OCI-M1 (cell line): ENCODE measurements around the gene ZNF664.

ENCODE experiments used
- DNase-seq: peaks from one replicate; lab custom pipeline; 2025; lab: John Stamatoyannopoulos, UW

The ZNF664 gene

GRCh38 chr12:123958876-123959275 is 14.1 kb upstream of the ZNF664 start:
- no peak for DNase-seq

GRCh38 chr12:123960029-123960735 is 12.8 kb upstream of the ZNF664 start:
- DNase-seq: no peak

DNA sequence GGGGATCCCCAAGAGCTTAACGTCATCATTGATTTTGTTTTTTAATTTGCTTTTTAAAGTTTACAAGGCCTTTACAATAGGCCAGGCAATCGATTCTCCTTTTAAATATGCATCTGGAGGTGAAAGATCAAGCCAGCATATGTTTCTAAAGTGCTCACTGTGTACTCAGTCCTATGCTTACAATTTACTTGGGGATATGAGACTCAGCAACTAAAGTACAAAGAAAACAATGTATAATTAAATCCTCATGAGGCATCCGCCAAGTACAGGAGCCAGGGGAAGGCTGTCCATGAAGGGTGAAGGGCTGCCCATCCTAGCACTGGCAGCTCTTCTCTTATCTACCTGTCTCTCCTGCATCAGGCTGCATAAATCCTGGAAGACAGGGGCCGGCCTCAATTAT is 12.2 kb upstream of the ZNF664 start:
- DNase-seq: no peak

DNA sequence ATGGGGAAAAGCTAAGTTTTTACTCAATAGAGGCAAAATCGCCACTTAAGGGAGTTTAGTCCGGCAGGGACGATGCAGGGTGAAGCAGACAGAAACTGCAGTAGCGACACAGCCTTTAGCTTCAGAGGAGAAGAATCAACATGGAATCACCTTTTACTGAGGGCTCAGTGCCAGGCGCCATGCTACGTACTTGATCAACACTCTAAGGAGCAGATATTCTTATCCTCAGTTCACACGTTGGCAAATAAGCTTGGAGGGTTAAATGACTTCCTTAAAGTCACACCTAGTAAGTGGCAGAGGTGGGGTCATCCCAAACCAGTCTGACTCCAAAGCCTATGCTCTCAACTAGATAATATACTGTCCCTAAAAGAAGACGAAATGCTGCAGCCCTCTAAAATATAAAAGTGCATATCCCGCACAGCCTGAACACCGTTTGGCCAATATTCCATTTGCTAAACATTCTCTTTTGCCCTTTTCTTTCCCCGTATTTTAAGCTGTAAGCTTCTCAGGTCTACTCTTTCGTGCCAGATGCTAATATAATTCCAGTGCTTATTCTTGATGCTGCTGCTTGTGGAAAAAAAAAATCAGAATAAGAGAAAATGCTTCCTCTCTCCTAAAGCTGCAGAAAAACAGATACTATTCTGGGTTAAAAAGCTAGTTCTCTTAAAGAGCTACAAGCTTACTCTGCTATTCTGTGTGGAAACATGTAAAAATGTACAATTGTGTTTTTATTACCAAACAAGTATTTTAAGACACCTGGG is 11.2 kb upstream of the ZNF664 start:
- no peak for DNase-seq

- DNase-seq: no peak
These were observed 10.5 kb upstream of the ZNF664 start for GRCh38 chr12:123962513-123962912.

GRCh38 chr12:123963821-123964220 is 9.2 kb upstream of the ZNF664 start:
- DNase-seq: no peak

DNA sequence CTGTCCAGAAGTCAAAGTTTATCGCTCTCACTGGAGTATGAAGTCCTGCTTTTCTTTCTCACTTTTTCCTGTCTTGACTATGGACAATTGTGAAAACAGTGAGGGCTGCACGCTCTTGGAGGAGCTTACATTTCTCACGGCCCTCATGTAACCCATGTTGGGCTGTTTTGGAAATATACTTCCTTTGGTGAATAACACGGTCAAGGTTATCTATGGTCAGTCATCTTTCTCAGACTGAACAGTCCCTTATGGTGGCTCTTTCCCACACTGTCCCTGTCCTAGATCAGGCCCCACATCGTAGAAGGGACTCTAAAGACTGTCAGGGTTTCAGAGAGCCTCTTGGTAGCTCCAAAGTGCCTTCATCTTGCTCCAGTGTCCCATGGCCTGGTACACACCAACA is 7.6 kb upstream of the ZNF664 start:
- no peak for DNase-seq

- DNase-seq: no peak
These were observed 6.4 kb upstream of the ZNF664 start for GRCh38 chr12:123966596-123966995.

GRCh38 chr12:123967121-123967586 is 5.9 kb upstream of the ZNF664 start:
- peak; percentile 71 for DNase-seq

DNA sequence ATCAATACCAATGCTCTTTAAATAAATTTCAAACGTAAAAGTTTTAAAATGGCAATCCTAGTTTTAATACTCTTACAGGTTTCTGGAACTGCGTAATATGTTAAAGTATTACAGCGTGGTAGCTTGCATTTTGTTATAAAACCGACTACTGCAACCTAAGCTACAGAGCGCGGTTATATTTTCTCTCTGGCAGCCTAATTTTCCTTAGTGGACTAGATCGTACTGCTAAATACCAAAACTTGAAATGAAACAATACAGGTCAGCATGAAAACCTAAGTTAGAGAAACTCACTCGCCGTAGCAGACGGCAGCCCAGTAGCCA is 1.6 kb upstream of the ZNF664 start:
- DNase-seq: no peak

DNA sequence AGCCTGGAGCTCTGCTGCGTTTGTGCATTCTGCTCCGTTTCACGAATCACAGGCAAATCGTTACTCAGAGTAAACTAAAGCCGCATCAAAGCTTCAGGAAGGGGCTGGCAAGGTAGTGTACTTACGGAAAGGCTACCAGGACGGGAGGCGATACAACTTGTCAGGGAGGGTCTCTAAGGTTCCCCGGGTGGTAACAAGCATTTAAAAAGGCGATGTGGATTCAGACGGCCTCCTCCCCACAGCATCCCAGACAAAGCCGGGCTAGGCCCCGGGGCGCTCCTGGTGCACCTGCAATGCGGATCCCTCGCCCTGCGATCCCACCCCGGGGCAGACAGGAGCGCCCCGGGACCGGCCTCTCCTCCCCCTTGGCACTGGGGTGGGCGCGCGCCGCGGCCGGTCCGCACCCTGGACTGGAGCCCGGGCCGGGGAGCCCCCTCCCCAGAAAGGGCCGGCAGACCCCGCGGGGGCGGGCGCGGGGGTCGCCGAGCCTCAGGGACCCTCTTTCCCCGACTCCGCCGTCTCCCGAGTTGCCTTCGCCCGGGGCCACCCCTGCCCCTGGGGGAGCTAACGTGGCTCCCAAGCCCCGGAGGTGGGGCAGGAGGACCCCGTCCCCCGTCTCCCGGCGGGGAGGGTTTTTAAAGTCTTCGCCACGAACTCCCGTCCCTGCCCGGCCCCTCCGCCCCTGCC is 1.1 kb upstream of the ZNF664 start:
- DNase-seq: peak; percentile 31

- peak; percentile 49 for DNase-seq
These were observed 732 bp downstream of the ZNF664 start for GRCh38 chr12:123973552-123974341.

- no peak for DNase-seq
These were observed 3.3 kb downstream of the ZNF664 start for GRCh38 chr12:123976227-123976826.

GRCh38 chr12:123979566-123979965 is 6.6 kb downstream of the ZNF664 start:
- DNase-seq: no peak

DNA sequence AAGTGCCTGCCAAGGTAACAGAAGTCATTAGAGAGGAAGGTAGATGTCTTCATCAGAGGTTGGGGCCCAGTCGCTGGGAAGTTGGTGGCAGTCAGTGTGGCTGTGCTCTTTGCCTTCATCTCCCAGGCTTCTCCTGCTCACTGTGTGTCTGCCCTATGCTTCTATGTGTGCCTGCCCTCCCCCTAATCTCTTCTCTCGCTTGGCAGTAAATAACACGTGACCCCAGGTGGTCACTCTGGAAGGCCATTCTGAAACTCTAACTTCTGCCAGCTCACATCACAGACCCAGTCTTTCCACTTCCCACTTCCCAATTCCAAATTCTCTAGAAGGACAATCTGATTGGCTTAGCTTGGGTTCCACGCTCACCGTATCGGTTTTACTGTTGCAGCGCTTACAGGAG is 9.3 kb downstream of the ZNF664 start:
- DNase-seq: no peak

- peak; percentile 82 for DNase-seq
These were observed 10.9 kb downstream of the ZNF664 start for GRCh38 chr12:123983822-123984485.

DNA sequence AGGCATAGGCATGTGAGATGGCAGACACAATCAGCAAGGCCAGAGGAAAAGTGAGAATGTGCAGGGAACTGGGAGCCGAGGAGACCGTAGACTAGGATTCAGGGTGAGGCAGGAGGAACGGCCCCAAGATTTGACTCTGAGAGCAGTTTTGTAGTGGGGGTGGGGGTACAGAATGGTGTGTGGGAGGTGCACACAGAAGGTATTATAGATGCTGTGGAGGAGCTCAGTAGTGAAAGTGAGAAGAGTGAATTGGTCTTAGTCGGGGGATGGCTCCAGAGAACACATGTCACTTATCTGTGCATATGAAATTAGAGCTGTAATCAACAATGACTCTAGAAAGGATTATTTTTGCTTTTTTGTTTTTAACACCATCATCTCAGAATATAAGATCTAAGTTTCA is 11.9 kb downstream of the ZNF664 start:
- DNase-seq: no peak

- no peak for DNase-seq
These were observed 13.5 kb downstream of the ZNF664 start for GRCh38 chr12:123986374-123986965.

- no peak for DNase-seq
These were observed 14.0 kb downstream of the ZNF664 start for GRCh38 chr12:123987022-123987421.

DNA sequence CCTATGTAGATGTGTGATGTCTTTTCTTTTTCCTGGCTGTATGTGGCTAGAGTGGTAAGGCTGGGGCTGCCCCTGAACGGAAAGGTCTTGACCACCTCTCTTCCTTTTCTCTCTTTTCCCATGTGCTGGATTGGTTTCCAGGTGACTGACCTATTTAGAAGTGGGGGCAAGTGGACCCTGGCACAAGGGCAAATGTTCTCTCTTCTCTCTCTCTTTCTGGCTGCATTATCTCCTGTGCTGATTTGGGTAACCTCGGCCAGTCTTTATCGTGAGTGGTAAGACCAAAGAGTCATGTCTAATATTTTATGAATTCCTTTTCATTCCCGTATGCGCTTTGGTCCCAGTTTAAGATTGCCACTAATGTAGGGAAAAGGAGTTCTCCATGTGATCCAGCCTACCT is 16.2 kb downstream of the ZNF664 start:
- DNase-seq: no peak

DNA sequence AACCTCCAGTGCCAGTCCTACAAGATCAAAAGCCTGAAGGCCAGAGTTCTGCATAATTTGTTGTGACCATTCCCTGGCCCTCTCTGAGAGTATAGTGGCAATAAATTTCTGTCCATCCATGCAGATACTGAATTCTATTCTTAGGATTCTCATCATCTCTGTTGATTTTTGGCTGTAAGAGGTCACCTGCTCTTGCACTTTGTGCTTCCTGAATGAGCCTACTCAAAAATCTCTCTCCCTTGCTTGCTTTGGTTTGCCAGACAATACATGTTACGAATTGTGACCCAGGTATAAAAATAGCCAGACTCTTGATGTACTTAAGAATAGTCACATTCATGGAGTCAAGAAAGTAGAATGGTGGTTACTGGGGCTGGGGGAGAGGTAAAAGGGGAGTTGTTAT is 16.7 kb downstream of the ZNF664 start:
- no peak for DNase-seq
